NCI-H524 treated with DMSO at 0.1 percent for 48 hours (cell line): ENCODE results near the gene CCM2.
A peak's percentile ranks its signal among the peaks of the same experiment; 100 is the strongest.
"Not testable (repeated sequence)": the region's sequence is repeated elsewhere in the genome, so short reads cannot be mapped to it uniquely, and the experiment has no call there.

Experiments used
- DNase-seq: peaks from one replicate; lab custom pipeline; 2025; lab: John Stamatoyannopoulos, UW

The CCM2 gene

GRCh38 chr7:45034710-45035109 lies 34.7 kb downstream of the CCM2 start:
- not testable (repeated sequence) for DNase-seq

- DNase-seq: no peak
Observed at GRCh38 chr7:45035371-45035770, 35.4 kb downstream of the CCM2 start.

DNA sequence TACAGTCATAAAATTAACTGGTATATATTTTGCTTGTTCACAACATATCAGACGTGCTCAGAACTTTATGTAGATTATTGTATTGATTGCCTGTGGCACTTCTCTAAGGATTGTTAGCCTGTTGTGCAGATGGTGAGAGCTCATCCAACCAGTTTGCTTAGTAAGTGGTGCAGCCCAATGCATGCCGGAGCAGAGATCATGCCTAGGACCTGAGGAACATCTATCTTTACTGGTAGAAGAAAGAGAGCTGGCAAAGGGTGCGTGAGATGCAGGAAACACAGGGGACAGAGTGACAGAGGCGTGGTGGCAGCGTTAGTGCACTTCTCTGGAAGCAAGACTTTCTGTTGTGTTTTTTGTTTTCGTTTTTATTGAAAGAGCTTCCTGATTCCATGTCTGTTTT lies 35.9 kb downstream of the CCM2 start:
- DNase-seq: no peak

DNA sequence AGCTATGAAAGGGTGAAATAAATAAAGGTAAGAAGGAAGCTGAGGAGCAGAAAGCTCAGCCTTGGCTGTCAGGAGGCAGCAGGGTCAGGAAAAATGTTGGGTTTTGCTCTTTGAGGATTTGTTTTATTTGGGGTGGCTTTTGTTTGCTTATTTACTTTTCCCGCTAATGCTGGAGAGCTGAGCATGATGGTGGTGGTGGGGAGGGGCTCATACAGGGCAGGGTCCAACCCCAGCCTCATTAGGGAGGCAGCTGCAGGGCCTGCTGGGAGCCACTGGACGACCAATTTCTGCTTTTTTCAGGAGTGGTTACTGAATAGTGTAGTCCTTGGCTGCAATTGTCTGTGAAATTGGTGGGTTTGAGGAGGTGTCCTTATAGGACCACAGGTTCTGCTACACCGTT lies 36.3 kb downstream of the CCM2 start:
- no peak for DNase-seq

GRCh38 chr7:45036796-45037195 lies 36.8 kb downstream of the CCM2 start:
- DNase-seq: no peak

- no peak for DNase-seq
Observed at GRCh38 chr7:45037876-45038275, 37.9 kb downstream of the CCM2 start.

- DNase-seq: no peak
Observed at GRCh38 chr7:45039106-45039505, 39.1 kb downstream of the CCM2 start.

- no peak for DNase-seq
Observed at GRCh38 chr7:45044338-45044737, 44.3 kb downstream of the CCM2 start.

DNA sequence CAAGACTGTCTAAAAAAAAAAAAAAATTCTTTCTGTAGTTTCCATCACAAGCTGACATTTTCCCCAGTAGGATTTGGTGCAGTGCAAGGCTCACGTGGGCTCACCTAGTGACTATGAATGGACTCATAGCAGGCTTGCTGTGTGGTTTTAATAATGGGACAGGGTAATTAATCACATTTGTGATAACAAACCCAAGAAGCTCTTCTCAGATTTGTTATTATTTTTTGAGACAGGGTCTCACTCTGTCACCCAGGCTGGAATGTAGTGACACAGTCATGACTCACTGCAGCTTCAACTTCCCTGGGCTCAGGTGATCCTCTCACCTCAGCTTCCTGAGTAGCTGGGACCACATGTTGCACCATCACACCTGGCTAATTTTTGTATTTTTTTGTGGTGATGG lies 48.7 kb downstream of the CCM2 start:
- DNase-seq: no peak

GRCh38 chr7:45050198-45050597 lies 50.2 kb downstream of the CCM2 start:
- DNase-seq: no peak

GRCh38 chr7:45052011-45052410 lies 52.0 kb downstream of the CCM2 start:
- DNase-seq: peak; percentile 94

GRCh38 chr7:45053401-45053800 lies 53.4 kb downstream of the CCM2 start:
- DNase-seq: no peak

DNA sequence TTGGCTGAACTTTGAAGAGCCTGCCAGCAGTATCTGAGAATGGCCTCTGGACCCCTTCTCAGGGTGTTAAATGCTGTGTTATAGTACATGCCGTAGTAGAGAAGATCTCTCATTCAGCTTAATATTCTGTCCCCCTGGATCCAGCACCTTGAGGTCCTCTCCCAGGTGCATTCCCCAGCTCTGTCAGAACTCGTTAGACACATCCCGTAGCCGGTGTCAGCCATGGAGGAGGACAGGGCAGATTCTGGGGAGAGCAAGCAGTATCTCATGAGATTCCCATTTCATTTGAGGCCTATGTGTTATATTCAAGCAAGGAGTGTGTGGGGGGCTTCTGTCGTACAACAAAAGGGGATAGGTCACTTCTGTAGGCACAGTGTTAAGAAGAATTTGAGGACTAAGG lies 53.9 kb downstream of the CCM2 start:
- DNase-seq: no peak

- DNase-seq: no peak
Observed at GRCh38 chr7:45054442-45054841, 54.4 kb downstream of the CCM2 start.

GRCh38 chr7:45055016-45055415 lies 55.0 kb downstream of the CCM2 start:
- no peak for DNase-seq

GRCh38 chr7:45055594-45056219 lies 55.7 kb downstream of the CCM2 start:
- no peak for DNase-seq

GRCh38 chr7:45057878-45058277 lies 57.9 kb downstream of the CCM2 start:
- no peak for DNase-seq

DNA sequence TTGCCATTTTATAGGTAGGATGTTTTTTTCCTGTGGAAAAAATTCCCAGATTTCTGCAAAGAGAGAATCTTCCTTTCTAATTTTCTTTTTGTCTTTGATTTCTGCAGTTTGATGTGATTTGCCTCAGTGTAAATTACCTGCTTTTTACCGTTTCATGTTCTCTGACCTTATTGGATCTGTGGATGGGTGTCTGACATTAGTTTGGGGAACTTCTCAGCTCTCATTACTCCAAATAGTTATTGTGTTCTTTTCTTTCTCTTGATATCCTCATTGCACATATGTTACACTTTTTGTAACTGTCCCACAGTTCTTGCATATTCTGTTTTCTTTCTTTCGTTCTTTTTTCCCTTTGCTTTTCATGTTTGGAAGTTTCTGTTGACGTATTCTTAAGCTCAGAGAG lies 60.3 kb downstream of the CCM2 start:
- DNase-seq: no peak

GRCh38 chr7:45061352-45061751 lies 61.4 kb downstream of the CCM2 start:
- DNase-seq: no peak

GRCh38 chr7:45061806-45062425 lies 61.9 kb downstream of the CCM2 start:
- DNase-seq: no peak

- no peak for DNase-seq
Observed at GRCh38 chr7:45064047-45064725, 64.2 kb downstream of the CCM2 start.

DNA sequence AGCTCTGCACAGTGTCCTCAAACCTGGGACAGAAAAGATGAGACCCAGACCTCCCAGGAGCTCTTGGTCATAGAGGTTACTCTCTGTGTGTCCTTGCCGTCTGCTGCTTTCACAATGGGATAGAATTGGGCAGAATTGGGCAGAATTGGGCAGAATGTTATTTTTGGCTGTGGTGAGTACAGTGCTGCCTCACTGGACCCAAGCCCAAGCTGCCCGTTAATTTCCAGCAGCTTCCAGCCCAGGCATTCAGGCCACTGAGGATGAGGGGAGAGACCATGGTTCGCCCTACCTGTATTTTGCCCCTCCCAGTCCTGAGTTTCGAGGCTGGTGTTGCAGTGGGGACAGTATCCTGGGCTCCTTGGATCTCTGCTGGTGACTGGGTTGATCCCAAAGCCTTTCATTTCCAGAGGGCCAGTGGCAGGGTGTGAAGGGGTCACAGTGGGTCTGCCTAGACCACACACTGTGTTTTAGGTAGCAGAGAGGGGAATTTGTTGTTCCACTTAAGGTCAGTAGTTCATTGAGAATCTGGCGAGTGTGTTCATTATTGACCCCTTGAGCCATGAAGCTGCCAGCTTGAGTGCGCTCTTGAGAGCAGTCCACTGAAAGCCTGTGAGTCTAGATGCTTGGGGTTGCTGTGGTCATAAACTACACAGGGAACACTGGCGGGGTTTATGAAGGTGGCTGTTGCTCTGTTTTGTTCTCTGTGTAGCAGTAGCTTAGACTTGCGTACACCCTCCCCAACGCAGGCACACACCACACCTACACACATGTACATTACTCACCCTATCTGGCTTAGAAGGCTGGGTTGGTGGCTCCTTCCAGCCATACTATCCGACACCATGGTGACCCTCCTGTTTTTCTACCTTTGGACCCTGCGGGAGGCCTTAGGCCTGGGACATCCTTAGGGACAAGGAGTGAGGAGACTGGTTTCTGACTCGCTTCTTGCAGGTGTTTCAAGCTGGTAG lies 65.3 kb downstream of the CCM2 start:
- no peak for DNase-seq
